ENCODE data around the gene MACC1. TPM values are rescaled to one million over a fixed set of nuclear protein-coding genes. Genes with fewer than 3 reads are reported as not detected.
"Not testable (repeated sequence)": the region's sequence is repeated elsewhere in the genome, so short reads cannot be mapped to it uniquely, and the experiment has no call there.

MACC1 gene
- total and polyA plus RNA-seq, 12 donors = 0.35 to 9.8 (median 1.5) TPM

- DNase-seq = peak in 1 of 7 donors; percentile 11
- Histone ChIP-seq H3K36me3 (replicated peaks in 1 of 2) (no peaks in the 10 kb centered on the region), H3K4me1 (replicated peaks in 1 of 2) (no peaks in the 10 kb centered on the region), H3K27ac (no peak overlapping the region), H3K27me3 (no peaks in the 10 kb centered on the region), H3K9me3 (replicated peaks in 1 of 3) (peaks cover 0 to 5% (median 0%) of the 10 kb centered on the region in 3 donors), H3K4me3 (no peak overlapping the region)
- TF ChIP-seq CTCF (IDR thresholded peaks at IDR 0.05) = no peak
- no peak for TF ChIP-seq POLR2A (IDR thresholded peaks at IDR 0.05)
- 83 to 89% (median 87%) methylated on average over 9 to 11 of the region's 11 CpGs for WGBS, 4 donors
- intact Hi-C loops (cut with DNase I) = no loop called here
These were observed 25.8 kb downstream of the MACC1 start for GRCh38 chr7:20191391-20191869.

GRCh38 chr7:20190560-20191390 is 26.4 kb downstream of the MACC1 start:
- no peak for DNase-seq
- TF ChIP-seq CTCF (IDR thresholded peaks at IDR 0.05) (no peak), POLR2A (IDR thresholded peaks at IDR 0.05) (no peak)
- Histone ChIP-seq H3K4me1 (replicated peaks in 1 of 2) (no peaks in the 10 kb centered on the region), H3K36me3 (replicated peaks in 1 of 2) (no peaks in the 10 kb centered on the region), H3K27me3 (no peaks in the 10 kb centered on the region), H3K27ac (no peak overlapping the region), H3K9me3 (replicated peaks in 1 of 3) (peaks cover 0 to 8% (median 0%) of the 10 kb centered on the region in 3 donors), H3K4me3 (no peak overlapping the region)
- 46 to 67% (median 60%) methylated on average over 2 of the region's 2 CpGs for WGBS, 4 donors
- intact Hi-C loops (cut with DNase I) = no loop called here

GRCh38 chr7:20189852-20190251 is 27.3 kb downstream of the MACC1 start:
- intact Hi-C loops (cut with DNase I) = no loop called here

GRCh38 chr7:20188567-20188966 is 28.6 kb downstream of the MACC1 start:
- intact Hi-C loops (cut with DNase I) = no loop called here
- Histone ChIP-seq H3K4me3 (no peak overlapping the region), H3K4me1 (replicated peaks in 1 of 2) (no peaks in the 10 kb centered on the region), H3K27me3 (no peaks in the 10 kb centered on the region), H3K9me3 (replicated peaks in 1 of 3) (peaks cover 0 to 8% (median 0%) of the 10 kb centered on the region in 3 donors), H3K27ac (no peak overlapping the region), H3K36me3 (replicated peaks in 1 of 2) (no peaks in the 10 kb centered on the region)
- peak in 1 of 7 donors; percentile 7 for DNase-seq
- 35 to 42% (median 37%) methylated on average over 1 of the region's 1 CpG for WGBS, 4 donors
- TF ChIP-seq CTCF (IDR thresholded peaks at IDR 0.05) = no peak
- TF ChIP-seq POLR2A (IDR thresholded peaks at IDR 0.05) = no peak

More at GRCh38 chr7:20189852-20190251, 27.3 kb downstream of the MACC1 start:
- H3K4me1 ChIP-seq (replicated peaks in 1 of 2) = no peaks in the 10 kb centered on the region
- H3K27me3 ChIP-seq = no peaks in the 10 kb centered on the region
- peaks cover 0 to 8% (median 0%) of the 10 kb centered on the region in 3 donors for H3K9me3 ChIP-seq (replicated peaks in 1 of 3)
- no peaks in the 10 kb centered on the region for H3K36me3 ChIP-seq (replicated peaks in 1 of 2)
- DNase-seq = no peak
- H3K4me3 ChIP-seq = no peak overlapping the region
- no peak overlapping the region for H3K27ac ChIP-seq
- TF ChIP-seq CTCF (IDR thresholded peaks at IDR 0.05) (no peak), POLR2A (IDR thresholded peaks at IDR 0.05) (no peak)

GRCh38 chr7:20187850-20188249 is 29.3 kb downstream of the MACC1 start:
- intact Hi-C loops (cut with DNase I) = not testable (repeated sequence)

More at GRCh38 chr7:20187850-20188249, 29.3 kb downstream of the MACC1 start:
- H3K27ac ChIP-seq; DNase-seq; H3K4me1 ChIP-seq (replicated peaks in 1 of 2); H3K36me3 ChIP-seq (replicated peaks in 1 of 2); H3K27me3 ChIP-seq; H3K4me3 ChIP-seq; H3K9me3 ChIP-seq (replicated peaks in 1 of 3): not testable (repeated sequence)
- 64 to 78% (median 73%) methylated on average over 4 of the region's 4 CpGs for WGBS, 4 donors
